Hepatic stellate cell (primary cell): Measurements from ENCODE around the gene CASZ1.

Experiments
- DNase-seq: peaks from one replicate; pipeline ENCODE4 v3.0.0; 2011; ENCODE audit warnings: low spot score

CASZ1 gene

GRCh38 chr1:10745886-10746455 lies 50.5 kb downstream of the CASZ1 start:
- no peak for DNase-seq

- DNase-seq = no peak
Measured at GRCh38 chr1:10745383-10745782, 51.1 kb downstream of the CASZ1 start.

DNA sequence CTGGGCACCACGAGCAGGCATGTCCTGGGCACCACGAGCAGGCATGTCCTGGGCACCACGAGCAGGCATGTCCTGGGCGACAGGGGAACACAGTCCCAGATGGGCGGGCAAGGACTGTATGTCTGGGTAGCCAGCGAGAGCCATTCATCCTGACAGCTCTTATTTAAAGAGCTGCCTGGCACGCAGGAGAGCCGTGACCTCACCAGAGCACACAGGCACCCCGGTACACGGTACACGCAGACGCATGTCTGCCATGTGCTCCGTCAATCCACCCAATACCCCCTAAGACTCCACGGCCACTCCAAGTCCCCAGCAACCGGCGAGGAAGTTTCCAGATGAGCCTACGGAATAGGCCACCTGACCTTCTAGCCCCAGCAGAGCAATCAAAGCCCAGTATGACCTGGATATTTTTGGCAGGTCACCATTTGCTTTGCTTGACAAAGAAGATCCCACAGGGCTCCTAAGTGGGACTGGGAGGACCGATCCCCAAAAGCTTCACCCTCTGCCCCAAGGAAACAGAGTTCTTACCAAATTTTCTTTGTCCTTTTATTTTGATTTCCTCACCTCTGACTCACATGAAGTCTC lies 51.7 kb downstream of the CASZ1 start:
- DNase-seq = no peak

GRCh38 chr1:10744029-10744428 lies 52.4 kb downstream of the CASZ1 start:
- no peak for DNase-seq

DNA sequence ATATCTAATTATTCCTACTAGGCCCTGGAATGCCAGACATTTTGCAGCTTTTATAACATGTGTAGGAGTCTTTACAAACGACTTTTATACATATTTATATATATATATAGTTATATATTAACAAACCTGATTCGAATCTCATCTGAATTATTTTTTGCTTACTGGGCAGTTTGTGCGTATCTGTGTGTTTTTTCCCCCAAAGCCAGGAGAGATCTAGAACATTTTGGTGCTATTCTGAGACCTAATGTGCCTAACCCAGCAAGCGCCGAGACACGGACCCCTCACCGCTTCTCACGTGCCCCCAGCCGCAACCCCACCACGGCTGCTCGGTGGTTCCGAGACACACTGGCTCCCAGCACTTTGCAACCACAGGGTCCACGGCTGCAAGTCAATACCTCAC lies 54.8 kb downstream of the CASZ1 start:
- DNase-seq = no peak

DNA sequence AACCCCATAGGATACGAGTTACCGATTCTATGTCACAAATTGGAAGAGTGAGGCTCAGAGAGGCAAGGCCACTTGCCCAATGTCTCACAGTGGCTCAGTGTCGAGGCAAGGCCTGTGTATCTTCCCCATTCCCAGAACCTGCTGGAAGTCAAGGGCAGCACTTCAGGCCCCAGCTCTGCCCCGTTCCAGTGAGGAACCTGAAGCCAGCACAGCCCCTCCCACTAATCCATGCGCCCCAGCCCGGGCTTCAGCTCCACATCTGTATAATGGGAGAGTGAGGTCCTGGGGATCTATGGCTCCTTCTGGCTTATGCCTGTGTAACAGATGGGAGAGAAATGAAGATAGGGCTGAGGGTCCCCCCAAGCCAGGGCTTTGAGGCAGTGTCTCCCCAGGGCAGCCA lies 56.3 kb downstream of the CASZ1 start:
- DNase-seq = no peak

GRCh38 chr1:10739589-10739988 lies 56.9 kb downstream of the CASZ1 start:
- DNase-seq = no peak

DNA sequence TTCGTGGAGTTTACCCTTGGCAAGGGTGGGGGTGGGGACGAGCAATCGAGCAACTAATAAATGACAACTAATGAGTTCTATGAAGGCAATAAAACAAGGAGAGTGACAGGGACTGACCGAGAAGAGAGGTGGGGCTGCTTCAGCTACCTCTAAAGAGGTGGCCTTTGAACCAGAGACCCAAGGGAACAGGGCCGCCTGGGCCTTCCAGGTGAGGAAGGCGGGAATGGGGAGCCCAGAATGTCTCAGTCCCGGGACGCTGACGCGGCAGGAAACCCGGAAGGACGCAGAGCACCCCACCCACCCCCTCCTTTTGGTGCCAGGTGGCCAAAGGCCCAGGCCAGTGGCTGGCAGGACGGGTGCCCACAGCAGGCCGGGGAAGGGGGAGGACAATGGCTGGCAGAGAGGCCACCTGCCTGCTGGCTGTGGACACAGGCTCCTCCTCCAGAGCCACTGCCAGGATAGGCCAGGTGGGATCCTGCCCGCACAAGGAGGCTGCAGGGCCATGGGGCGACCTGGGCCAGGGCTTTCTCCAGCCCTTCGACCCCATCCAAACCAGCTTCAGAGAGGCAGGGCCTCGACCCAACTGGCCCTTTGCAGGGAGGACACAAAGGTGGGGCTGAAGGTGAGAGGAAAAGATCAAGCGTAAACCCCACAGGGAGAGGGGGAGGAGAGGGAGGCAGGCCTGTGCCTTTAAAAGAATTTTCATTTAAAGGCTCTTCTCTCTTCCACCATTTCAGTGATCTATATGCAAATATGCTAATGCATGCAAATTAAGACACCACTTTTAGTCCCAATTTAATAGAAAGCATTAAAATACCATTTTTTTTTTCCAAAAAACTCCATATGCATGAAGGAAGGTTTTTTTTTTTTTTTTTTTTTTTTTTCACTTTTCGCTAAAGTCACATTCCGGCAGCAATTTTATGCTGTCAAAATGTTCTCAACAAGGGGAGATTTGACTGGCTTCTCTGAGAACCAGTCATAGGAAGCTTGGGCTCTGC lies 58.1 kb downstream of the CASZ1 start:
- DNase-seq = no peak

- no peak for DNase-seq
Measured at GRCh38 chr1:10737651-10738050, 58.8 kb downstream of the CASZ1 start.

- no peak for DNase-seq
Measured at GRCh38 chr1:10736634-10737586, 59.5 kb downstream of the CASZ1 start.

- no peak for DNase-seq
Measured at GRCh38 chr1:10735563-10736305, 60.7 kb downstream of the CASZ1 start.

DNA sequence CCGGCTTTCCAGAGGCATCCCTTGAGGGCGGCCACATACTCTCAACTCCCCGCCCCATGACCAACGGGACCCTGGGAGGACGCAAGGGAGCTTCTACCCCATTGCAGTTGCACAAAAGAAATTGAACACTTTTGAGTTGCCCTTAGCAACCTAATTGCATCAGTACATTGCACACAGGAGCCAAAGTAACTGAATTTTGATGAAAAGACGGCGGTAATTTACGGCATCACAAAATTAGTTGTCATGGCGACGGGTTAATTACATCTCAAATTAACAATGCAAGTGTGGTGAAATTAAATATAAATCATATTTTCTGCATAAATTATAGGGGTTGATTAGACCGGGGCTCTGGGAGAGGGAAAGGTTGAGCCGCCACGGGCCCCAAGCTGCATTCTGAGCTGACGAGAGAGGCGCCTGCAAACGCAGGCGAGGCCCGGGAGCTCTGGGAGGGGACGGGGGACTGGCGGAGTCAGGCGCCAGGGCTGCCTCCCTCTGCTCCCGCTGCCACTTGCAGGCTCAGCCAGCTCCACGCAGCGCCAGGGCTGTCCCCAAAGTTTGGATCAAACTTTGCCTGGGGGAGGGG lies 61.4 kb downstream of the CASZ1 start:
- no peak for DNase-seq

DNA sequence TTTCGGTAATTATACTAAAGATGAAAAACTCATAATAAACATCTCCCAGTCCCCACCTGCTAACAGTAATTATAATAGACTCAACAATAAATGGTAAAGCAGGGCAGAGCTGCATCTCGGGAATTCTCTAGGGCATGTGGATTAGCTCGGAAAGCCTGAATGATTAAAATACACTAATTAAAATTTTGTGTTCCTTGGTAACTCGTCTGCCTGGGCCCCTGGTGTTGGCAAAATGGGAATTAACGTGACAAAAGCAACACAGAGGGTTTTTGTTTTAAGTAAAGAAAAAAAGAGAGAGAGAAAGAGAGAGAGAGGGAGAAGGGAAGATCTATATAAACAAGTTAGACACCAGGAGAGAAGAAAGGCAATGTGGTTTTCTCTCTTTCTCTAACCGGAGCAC lies 62.1 kb downstream of the CASZ1 start:
- DNase-seq = no peak

- DNase-seq = no peak
Measured at GRCh38 chr1:10733474-10734366, 62.7 kb downstream of the CASZ1 start.

- no peak for DNase-seq
Measured at GRCh38 chr1:10730985-10731384, 65.5 kb downstream of the CASZ1 start.

GRCh38 chr1:10728595-10729410 lies 67.6 kb downstream of the CASZ1 start:
- DNase-seq = no peak

GRCh38 chr1:10727751-10728232 lies 68.7 kb downstream of the CASZ1 start:
- no peak for DNase-seq

DNA sequence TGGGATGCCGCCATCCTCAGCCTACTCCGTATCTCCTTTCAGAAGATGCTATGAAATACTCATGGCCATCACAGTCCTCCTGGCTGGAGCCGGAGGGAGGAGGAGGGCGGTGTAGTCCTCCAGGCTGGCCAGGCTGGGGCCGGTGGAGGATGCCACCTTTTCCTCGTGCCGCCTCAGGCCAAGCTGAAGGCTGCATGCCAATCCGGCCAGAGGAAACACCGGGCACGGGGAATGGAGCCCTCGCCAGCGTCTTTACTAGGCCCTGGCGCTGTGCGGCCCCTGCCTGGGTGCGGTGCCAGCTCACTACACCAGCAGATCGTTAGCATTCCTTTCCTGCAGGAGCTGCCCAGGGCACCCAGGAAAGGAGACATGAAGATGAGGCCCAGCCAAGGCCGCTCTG lies 70.1 kb downstream of the CASZ1 start:
- DNase-seq = no peak
